Activated CD8-positive, alpha-beta memory T cell treated with anti-CD3 and anti-CD28 coated beads, Interleukin-2, amount 50 U/mL, for 1 hour (primary cell): Measurements from ENCODE around the gene MS4A1.
"Not testable (repeated sequence)": the region's sequence is repeated elsewhere in the genome, so short reads cannot be mapped to it uniquely, and the experiment has no call there.

ENCODE experiments used
- DNase-seq: peaks from one replicate; pipeline ENCODE4 v3.0.0-alpha.2; 2020; ENCODE audit errors: extremely low read depth

Gene MS4A1

GRCh38 chr11:60455531-60456042, at the start of gene MS4A1:
MS4A1 (plus strand) TSS chr11:60455847; CDS start chr11:60462375, 6,528 bp downstream.
- no peak for DNase-seq

GRCh38 chr11:60420015-60420414, 35.6 kb upstream of the MS4A1 start:
- DNase-seq = no peak

DNA sequence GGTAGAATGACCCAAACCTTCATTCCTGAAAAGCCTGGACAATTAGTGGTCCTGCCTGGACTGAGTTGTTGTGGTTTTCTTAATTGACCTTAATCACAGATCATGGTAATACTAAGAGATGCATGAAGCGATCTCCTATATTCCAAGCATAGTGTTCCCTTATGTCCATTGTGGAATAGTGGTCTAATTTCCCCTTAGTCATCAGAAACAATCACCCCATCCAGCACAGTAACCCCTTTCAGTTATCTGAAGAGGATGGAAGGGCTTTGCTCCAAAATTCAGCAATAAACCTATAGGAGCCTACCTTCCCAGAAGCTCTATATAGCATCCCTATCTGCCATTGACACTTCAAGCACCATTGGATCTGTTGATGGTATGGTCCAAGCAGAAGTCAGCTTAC, 33.0 kb upstream of the MS4A1 start:
- DNase-seq = no peak

DNA sequence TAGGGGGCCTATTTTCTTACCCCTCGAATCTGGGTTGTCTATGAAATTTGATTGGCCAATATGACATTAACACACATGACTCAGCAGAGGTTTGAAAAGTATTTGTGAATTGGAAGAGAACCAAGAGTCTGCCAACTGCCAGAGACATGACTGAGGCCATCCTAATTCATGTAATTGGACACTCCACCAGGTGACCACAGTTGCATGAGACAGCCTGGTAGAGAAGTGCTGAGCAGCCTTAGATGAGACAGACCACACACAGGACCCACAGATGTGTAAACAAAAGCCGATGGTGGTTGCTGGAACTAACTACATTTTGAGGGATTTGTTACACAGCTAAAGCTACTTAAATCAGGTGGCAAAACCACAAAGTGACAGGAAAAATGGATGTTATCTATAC, 27.1 kb upstream of the MS4A1 start:
- no peak for DNase-seq

- no peak for DNase-seq
Measured at GRCh38 chr11:60429272-60429671, 26.4 kb upstream of the MS4A1 start, which contains the start of gene MS4A5. MS4A5 (plus strand) TSS chr11:60429572; CDS start chr11:60429675, 103 bp downstream.

DNA sequence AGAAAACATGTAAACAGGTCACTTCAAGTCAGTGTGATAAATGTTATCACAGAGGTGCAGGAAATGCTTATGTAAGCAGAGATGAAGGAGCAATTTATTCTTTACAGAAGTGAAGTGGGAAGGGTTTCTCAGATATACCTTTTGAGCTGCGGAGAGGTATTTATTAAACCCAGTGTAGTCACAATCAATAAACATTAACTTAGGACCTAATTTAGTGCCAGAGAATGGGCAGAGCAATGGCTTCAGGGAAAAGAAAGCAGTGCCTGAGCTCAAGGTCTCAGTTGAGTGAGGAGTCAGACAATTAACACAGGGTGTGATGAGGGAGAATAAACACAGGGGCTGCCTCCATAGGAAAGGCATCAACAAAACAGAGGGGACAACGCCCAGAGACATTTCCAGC, 24.4 kb upstream of the MS4A1 start:
- no peak for DNase-seq

- DNase-seq = no peak
Measured at GRCh38 chr11:60433401-60433800, 22.2 kb upstream of the MS4A1 start.

GRCh38 chr11:60447070-60447469, 8.6 kb upstream of the MS4A1 start:
- DNase-seq = no peak

DNA sequence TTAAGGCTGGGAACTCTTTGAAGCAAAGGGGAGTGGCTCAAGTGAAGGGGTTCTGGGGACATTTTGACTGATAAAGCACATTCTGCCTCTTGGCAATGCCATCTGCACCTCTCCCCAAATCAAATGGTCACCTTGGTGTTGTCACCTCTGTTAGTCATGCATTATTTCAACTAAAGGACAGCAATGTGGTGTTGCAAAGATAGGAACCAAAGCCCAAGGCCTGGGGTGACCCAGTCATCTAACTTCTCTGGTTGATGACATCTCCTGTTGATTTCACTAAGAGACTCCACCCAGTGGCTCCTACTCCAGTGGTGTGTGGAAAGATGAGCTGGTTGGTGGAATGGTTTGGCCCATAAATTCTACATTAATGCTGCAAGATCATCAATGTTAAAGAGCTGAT, 7.8 kb upstream of the MS4A1 start:
- DNase-seq = no peak

GRCh38 chr11:60451185-60451584, 4.5 kb upstream of the MS4A1 start:
- DNase-seq = not testable (repeated sequence)

- no peak for DNase-seq
Measured at GRCh38 chr11:60454212-60454611, 1.4 kb upstream of the MS4A1 start.

GRCh38 chr11:60457576-60457975, 1.9 kb downstream of the MS4A1 start:
- DNase-seq = no peak

GRCh38 chr11:60459345-60459744, 3.7 kb downstream of the MS4A1 start:
- no peak for DNase-seq

DNA sequence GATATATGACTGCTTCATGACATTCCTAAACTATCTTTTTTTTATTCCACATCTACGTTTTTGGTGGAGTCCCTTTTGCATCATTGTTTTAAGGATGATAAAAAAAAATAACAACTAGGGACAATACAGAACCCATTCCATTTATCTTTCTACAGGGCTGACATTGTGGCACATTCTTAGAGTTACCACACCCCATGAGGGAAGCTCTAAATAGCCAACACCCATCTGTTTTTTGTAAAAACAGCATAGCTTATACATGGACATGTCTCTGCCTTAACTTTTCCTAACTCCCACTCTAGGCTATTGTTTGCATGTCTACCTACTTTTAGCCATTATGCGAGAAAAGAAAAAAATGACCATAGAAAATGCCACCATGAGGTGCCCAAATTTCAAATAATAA, 13.2 kb downstream of the MS4A1 start:
- no peak for DNase-seq

DNA sequence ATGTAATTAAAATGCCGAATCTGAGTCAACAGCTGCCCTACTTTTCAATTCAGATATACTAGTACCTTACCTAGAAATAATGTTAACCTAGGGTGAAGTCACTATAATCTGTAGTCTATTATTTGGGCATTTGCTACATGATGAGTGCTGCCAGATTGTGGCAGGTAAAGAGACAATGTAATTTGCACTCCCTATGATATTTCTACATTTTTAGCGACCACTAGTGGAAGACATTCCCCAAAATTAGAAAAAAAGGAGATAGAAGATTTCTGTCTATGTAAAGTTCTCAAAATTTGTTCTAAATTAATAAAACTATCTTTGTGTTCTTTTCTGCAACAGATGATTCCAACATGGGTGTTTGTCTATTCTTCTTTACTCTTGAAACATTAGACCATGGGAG, 14.1 kb downstream of the MS4A1 start:
- no peak for DNase-seq

- no peak for DNase-seq
Measured at GRCh38 chr11:60477035-60477445, 21.4 kb downstream of the MS4A1 start.

GRCh38 chr11:60482361-60482760, 26.7 kb downstream of the MS4A1 start:
- no peak for DNase-seq

GRCh38 chr11:60485987-60486386, 30.3 kb downstream of the MS4A1 start:
- no peak for DNase-seq

- DNase-seq = no peak
Measured at GRCh38 chr11:60492488-60493009, 36.9 kb downstream of the MS4A1 start, which contains the start of gene MS4A12. MS4A12 (plus strand) TSS chr11:60492778; CDS start chr11:60497319, 4,541 bp downstream.

DNA sequence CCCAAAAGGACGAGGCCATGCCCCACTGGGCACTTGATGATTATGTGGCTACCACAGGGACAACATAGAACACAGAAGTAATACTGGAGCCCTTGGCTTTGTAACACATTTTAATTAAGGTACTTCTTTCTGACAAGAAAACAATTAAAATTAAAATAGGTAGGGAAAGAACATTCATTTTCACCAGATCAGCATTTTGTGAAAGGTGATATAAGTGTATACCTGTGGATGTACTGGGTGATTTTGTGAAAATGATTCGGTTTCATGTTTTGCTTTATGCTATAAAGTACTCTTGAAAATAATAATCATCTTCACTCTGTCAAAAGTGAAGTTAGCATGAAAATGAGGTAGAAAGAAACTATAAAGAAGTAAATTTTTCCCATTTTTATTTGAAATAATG, 37.8 kb downstream of the MS4A1 start:
- no peak for DNase-seq

GRCh38 chr11:60498399-60498798, 42.8 kb downstream of the MS4A1 start:
- DNase-seq = no peak

DNA sequence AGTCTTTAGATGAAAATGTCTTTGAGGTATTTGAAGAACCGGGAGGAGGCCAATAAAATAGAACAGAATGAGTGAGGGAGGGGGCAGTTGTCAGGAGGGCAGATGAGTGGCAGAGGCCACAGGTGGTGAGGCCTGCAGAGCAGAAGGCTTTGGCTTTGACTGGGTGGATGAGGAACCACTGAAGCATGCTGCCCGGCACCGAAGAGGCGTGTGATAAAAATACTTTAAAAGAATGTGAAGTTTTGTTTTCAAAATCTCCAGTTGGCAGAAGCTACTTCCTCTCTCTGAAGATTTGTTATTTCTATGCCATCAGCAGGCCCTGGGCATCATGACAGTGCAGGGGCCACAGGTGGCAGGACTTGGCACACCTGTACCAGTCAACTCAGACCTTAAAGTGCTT, 43.2 kb downstream of the MS4A1 start:
- no peak for DNase-seq

- DNase-seq = no peak
Measured at GRCh38 chr11:60500276-60500910, 44.7 kb downstream of the MS4A1 start.
